ENCODE data around the gene REPIN1.

The REPIN1 gene

GRCh38 chr7:150330211-150330885 lies 38.3 kb upstream of the REPIN1 start:
- Histone ChIP-seq H3K36me3 (replicated peaks) (no peaks in the 10 kb centered on the region), H3K4me3 (no peak overlapping the region), H3K4me1 (no peaks in the 10 kb centered on the region), H3K9me3 (no peaks in the 10 kb centered on the region), H3K27me3 (ENCODE audit: low read depth) (no peaks in the 10 kb centered on the region)
- no peak for DNase-seq (ENCODE audit: low spot score in 2 of 2)
- in situ Hi-C loops (cut with MboI; ENCODE audit: low sequenced_read_pairs): no loop called here

DNA sequence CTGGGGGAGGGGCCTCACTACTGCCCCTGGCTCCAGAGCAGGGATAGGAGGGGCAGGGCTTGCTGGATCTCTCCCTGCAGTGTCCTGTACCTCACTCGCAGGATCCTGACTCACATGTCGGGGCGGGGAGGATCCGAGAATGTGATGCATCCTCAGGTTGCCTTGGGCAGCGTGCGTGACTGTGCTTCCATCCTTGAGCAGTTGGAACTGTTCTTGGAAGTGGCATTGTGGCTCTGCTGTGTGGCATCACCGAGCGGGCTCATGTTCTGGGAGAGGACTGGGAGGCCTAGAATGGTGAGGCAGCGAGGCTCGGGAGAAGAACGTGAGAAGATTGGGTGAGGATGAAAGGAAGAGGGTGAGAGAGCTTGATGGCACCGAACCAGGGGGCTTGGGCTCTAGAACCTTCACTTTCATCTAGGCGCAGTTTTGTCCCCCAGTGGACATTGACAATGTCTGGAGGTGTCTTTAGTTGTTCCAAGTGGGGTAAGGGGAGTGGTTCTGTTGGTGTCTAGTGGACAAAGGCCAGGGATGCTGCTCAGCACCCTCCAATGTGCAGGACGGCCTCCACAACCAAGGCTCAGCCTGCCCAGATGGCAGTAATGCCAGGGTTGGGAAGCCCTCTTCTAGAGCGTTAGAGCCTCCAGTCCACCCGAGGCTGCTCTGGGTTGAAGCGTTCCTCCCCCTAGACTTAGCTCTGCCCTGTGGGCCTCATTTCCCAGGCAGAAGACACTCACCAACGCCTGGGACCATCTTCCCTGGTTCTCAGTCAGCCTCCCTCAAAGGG lies 35.6 kb upstream of the REPIN1 start:
- H3K4me1 ChIP-seq: no peaks in the 10 kb centered on the region
- H3K4me3 ChIP-seq: no peak overlapping the region
- H3K27me3 ChIP-seq (ENCODE audit: low read depth): no peaks in the 10 kb centered on the region
- no peak for DNase-seq (ENCODE audit: low spot score in 2 of 2)
- no peaks in the 10 kb centered on the region for H3K36me3 ChIP-seq (replicated peaks)
- H3K9me3 ChIP-seq: no peaks in the 10 kb centered on the region
- in situ Hi-C loops (cut with MboI; ENCODE audit: low sequenced_read_pairs): no loop called here

DNA sequence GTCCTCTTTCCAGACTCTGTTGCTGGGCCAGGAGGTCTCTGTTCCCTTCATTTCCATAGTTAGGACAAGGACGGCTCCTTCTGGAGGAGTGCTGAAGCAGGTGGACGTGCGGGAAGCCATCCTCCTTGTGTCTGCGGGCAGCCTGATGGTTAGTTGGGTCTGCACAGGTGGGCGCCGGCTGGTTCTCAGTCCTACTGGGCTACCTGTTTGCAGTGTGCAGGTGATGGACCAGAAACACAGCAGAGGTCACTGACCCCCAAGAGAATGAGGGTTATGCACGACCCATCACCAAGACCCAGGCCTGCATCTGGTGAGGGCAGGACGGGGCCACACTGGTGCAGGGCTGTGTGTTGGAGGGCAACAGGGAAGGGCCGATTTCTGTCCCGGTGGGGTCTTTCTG lies 35.0 kb upstream of the REPIN1 start:
- Histone ChIP-seq H3K36me3 (replicated peaks) (no peaks in the 10 kb centered on the region), H3K9me3 (no peaks in the 10 kb centered on the region), H3K4me3 (no peak overlapping the region), H3K4me1 (no peaks in the 10 kb centered on the region), H3K27me3 (ENCODE audit: low read depth) (no peaks in the 10 kb centered on the region)
- in situ Hi-C loops (cut with MboI; ENCODE audit: low sequenced_read_pairs): no loop called here
- DNase-seq (ENCODE audit: low spot score in 2 of 2): no peak

- Histone ChIP-seq H3K4me3 (no peak overlapping the region), H3K4me1 (no peaks in the 10 kb centered on the region), H3K36me3 (replicated peaks) (no peaks in the 10 kb centered on the region), H3K9me3 (no peaks in the 10 kb centered on the region), H3K27me3 (ENCODE audit: low read depth) (no peaks in the 10 kb centered on the region)
- no peak for DNase-seq (ENCODE audit: low spot score in 2 of 2)
- in situ Hi-C loops (cut with MboI; ENCODE audit: low sequenced_read_pairs): no loop called here
Observed at GRCh38 chr7:150334108-150334507, 34.5 kb upstream of the REPIN1 start.

DNA sequence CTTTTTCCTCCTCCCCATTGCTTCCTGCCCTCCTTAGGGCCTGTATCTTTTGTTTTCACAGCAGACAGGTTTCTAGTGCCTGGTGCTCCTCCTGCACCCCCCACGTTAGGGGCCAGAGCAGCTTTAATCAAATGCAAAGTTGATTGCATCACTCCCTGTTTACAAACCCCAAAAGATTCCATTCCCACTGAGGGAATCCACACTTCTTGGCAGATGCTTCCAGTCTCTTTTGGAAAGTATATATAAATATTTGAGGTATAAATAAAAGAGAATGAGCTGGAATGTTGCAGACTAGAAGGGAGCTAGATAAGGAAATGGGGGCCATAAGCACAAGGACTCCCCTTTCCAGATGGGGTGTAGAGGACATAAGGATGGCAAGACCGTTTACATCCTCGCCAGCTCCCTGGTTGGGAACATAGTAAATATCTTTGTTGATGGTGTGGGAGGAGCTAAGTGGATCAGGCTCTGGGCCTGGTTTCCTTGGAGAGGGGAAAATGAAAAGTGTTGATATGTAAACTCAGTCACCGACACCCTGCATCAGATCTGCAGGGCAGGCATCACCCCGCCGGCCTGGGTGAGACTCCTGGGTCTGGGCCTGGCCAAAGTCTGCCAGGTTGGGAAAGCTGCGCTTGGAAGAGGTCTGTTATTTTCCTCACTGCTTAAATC lies 33.4 kb upstream of the REPIN1 start:
- Histone ChIP-seq H3K36me3 (replicated peaks) (no peaks in the 10 kb centered on the region), H3K4me3 (no peak overlapping the region), H3K4me1 (no peaks in the 10 kb centered on the region), H3K27me3 (ENCODE audit: low read depth) (no peaks in the 10 kb centered on the region), H3K9me3 (no peaks in the 10 kb centered on the region)
- no peak for DNase-seq (ENCODE audit: low spot score in 2 of 2)
- in situ Hi-C loops (cut with MboI; ENCODE audit: low sequenced_read_pairs): no loop called here

DNA sequence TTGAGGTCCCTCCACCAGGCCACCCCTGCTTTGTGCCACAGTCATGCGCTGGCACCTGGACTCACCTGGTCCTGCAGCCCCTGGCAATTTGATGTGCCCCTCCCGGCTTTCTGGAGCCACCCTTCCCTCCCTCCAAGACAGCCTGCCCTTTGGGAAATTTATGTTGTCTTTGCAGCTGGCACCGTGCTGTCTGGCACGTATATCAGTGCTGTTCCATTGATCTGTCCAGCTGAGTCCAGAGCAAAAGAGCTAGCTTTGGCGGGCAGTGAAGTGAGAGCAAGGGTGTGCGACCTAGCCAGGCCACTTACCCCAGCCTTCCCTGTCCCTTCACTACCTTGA lies 32.9 kb upstream of the REPIN1 start:
- Histone ChIP-seq H3K27me3 (ENCODE audit: low read depth) (no peaks in the 10 kb centered on the region), H3K4me3 (no peak overlapping the region), H3K36me3 (replicated peaks) (no peaks in the 10 kb centered on the region), H3K9me3 (no peaks in the 10 kb centered on the region), H3K4me1 (no peaks in the 10 kb centered on the region)
- DNase-seq (ENCODE audit: low spot score in 2 of 2): no peak
- in situ Hi-C loops (cut with MboI; ENCODE audit: low sequenced_read_pairs): no loop called here

- in situ Hi-C loops (cut with MboI; ENCODE audit: low sequenced_read_pairs): no loop called here
- no peaks in the 10 kb centered on the region for H3K27me3 ChIP-seq (ENCODE audit: low read depth)
- no peak overlapping the region for H3K4me3 ChIP-seq
- H3K9me3 ChIP-seq: no peaks in the 10 kb centered on the region
- DNase-seq (ENCODE audit: low spot score in 2 of 2): no peak
- H3K36me3 ChIP-seq (replicated peaks): no peaks in the 10 kb centered on the region
- H3K4me1 ChIP-seq: no peaks in the 10 kb centered on the region
Observed at GRCh38 chr7:150336746-150337145, 31.9 kb upstream of the REPIN1 start.

DNA sequence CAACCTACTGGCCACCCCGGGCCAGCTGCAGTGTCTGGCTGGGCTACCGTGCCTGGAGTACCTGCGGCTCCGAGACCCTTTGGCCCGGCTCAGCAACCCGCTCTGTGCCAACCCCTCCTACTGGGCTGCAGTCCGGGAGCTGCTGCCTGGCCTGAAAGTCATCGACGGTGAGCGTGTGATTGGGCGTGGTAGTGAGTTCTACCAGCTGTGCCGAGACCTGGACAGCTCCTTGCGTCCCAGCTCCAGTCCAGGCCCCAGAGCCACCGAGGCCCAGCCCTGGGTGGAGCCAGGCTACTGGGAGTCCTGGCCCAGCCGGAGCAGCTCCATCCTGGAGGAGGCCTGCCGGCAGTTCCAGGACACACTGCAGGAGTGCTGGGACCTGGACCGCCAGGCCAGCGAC lies 31.4 kb upstream of the REPIN1 start:
- Histone ChIP-seq H3K4me3 (no peak overlapping the region), H3K27me3 (ENCODE audit: low read depth) (no peaks in the 10 kb centered on the region), H3K9me3 (no peaks in the 10 kb centered on the region), H3K4me1 (no peaks in the 10 kb centered on the region), H3K36me3 (replicated peaks) (no peaks in the 10 kb centered on the region)
- no peak for DNase-seq (ENCODE audit: low spot score in 2 of 2)
- in situ Hi-C loops (cut with MboI; ENCODE audit: low sequenced_read_pairs): no loop called here

GRCh38 chr7:150337659-150338081 lies 31.0 kb upstream of the REPIN1 start:
- H3K36me3 ChIP-seq (replicated peaks): no peaks in the 10 kb centered on the region
- H3K4me1 ChIP-seq: no peaks in the 10 kb centered on the region
- H3K9me3 ChIP-seq: no peaks in the 10 kb centered on the region
- in situ Hi-C loops (cut with MboI; ENCODE audit: low sequenced_read_pairs): no loop called here
- no peak overlapping the region for H3K4me3 ChIP-seq
- no peak for DNase-seq (ENCODE audit: low spot score in 2 of 2)
- H3K27me3 ChIP-seq (ENCODE audit: low read depth): no peaks in the 10 kb centered on the region

DNA sequence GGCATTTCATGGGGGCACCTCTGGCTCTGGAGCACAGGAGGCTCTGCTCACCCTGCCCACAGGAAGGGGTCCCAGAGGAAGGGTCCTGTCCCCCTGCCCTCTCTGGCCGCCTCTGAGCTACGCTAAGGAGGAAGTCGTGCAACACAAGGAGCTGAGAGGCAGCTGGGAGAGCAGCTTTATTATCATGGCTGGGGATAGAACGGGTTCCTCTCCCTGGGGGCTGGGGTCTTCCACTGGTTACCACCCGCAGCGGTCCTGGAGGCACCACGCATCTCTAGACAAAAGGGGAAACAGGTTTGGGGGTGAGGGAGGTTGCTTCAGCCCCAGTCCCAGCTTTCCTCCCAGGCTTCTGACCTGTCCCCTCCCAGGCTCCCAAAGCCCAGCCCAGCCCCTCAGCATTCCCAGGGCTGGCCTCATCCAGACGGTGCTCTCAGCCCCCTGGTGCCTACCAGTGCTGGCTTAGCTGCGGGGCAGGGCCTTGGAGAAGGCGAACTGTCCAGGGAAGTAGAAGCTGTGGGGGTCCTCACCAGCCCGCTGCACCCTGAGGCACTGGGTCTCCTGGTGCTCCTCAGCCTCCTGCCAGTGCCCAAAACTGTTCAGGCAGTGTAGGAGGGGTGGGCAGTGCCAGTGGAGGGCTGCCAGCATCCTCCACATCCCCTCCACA lies 30.3 kb upstream of the REPIN1 start:
- in situ Hi-C loops (cut with MboI; ENCODE audit: low sequenced_read_pairs): no loop called here
- Histone ChIP-seq H3K9me3 (no peaks in the 10 kb centered on the region), H3K4me1 (no peaks in the 10 kb centered on the region), H3K27me3 (ENCODE audit: low read depth) (no peaks in the 10 kb centered on the region), H3K36me3 (replicated peaks) (no peaks in the 10 kb centered on the region), H3K4me3 (no peak overlapping the region)
- no peak for DNase-seq (ENCODE audit: low spot score in 2 of 2)

- H3K36me3 ChIP-seq (replicated peaks): no peaks in the 10 kb centered on the region
- H3K4me1 ChIP-seq: no peaks in the 10 kb centered on the region
- H3K27me3 ChIP-seq (ENCODE audit: low read depth): no peaks in the 10 kb centered on the region
- H3K9me3 ChIP-seq: no peaks in the 10 kb centered on the region; the same call in 1 of the 2 replicates
- H3K4me3 ChIP-seq: no peak overlapping the region
- in situ Hi-C loops (cut with MboI; ENCODE audit: low sequenced_read_pairs): no loop called here
- no peak for DNase-seq (ENCODE audit: low spot score in 2 of 2)
Observed at GRCh38 chr7:150339409-150339809, 29.2 kb upstream of the REPIN1 start.

GRCh38 chr7:150340024-150340749 lies 28.4 kb upstream of the REPIN1 start:
- in situ Hi-C loops (cut with MboI; ENCODE audit: low sequenced_read_pairs): no loop called here
- H3K4me1 ChIP-seq: no peaks in the 10 kb centered on the region
- no peak for DNase-seq (ENCODE audit: low spot score in 2 of 2)
- no peaks in the 10 kb centered on the region for H3K27me3 ChIP-seq (ENCODE audit: low read depth)
- H3K9me3 ChIP-seq: no peaks in the 10 kb centered on the region; the same call in 1 of the 2 replicates
- H3K4me3 ChIP-seq: no peak overlapping the region
- H3K36me3 ChIP-seq (replicated peaks): no peaks in the 10 kb centered on the region

DNA sequence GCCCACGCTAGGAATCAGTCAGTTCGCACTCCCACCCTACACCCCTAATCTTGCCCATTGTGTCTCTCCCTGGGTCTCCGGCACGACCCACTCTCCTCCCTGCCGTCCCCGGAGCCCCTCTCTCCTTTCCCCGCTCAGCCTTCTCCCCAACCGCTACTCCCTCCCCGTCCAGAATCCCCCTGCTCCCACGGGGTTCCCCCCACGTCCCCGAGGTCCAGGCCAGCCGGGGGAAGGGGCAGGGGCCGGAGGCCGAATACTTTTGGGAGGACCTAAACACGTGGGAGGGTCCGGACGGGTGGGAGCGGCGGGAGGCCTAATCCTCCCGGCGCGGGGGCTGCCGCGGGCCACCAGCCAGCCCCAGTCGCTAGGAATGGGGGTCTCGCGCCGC lies 27.8 kb upstream of the REPIN1 start:
- Histone ChIP-seq H3K4me3 (no peak overlapping the region), H3K36me3 (replicated peaks) (no peaks in the 10 kb centered on the region), H3K9me3 (no peaks in the 10 kb centered on the region; the same call in 1 of the 2 replicates), H3K4me1 (no peaks in the 10 kb centered on the region), H3K27me3 (ENCODE audit: low read depth) (no peaks in the 10 kb centered on the region)
- no peak for DNase-seq (ENCODE audit: low spot score in 2 of 2)
- in situ Hi-C loops (cut with MboI; ENCODE audit: low sequenced_read_pairs): no loop called here

Data from HAP-1 (cell line).